K562 (cell line): ENCODE results near the gene PPM1E.

Experiments used
- PURB ChIP-seq: sonication (generic); formaldehyde crosslinking; IDR thresholded peaks from 2 replicates; pipeline ENCODE4 v1.9.0; 2021; ENCODE audit warnings: low read depth, mild to moderate bottlenecking, missing genetic modification reagents
- SMC3 ChIP-seq: conservative IDR thresholded peaks from 2 replicates; pipeline ENCODE4 v1.6.1; 2011; ENCODE audit warnings: low read depth, low read length, improper control_type of control experiment; ENCODE audit not compliant: insufficient read depth
- SNIP1 ChIP-seq: fragments of 450-650 bp; IDR thresholded peaks from 2 replicates; pipeline ENCODE4 v1.7.1; 2017; ENCODE audit warnings: low read depth, mild to moderate bottlenecking
- TCF7L2 ChIP-seq: fragments of 150-350 bp; IDR thresholded peaks from 2 replicates; pipeline ENCODE4 v1.6.1; 2016; ENCODE audit warnings: low read depth, mild to moderate bottlenecking, low read length, moderate library complexity
- ZFP36 ChIP-seq: fragments of 150-350 bp; IDR thresholded peaks from 2 replicates; pipeline ENCODE4 v1.6.1; 2018; ENCODE audit warnings: low read length, low read depth; ENCODE audit not compliant: partially characterized antibody
- ZNF79 ChIP-seq: fragments of 250-450 bp; sonication (Bioruptor Pico); IDR thresholded peaks from 2 replicates; pipeline ENCODE4 v1.4.0; 2020; ENCODE audit warnings: low read depth, mild to moderate bottlenecking, moderate library complexity
- TF ChIP-seq, protein P1 (sequence below): IDR thresholded peaks from 2 replicates; pipeline ENCODE4 v1.6.1; 2012; ENCODE audit warnings: low read depth, low read length, improper control_type of control experiment, borderline replicate concordance

DNA sequence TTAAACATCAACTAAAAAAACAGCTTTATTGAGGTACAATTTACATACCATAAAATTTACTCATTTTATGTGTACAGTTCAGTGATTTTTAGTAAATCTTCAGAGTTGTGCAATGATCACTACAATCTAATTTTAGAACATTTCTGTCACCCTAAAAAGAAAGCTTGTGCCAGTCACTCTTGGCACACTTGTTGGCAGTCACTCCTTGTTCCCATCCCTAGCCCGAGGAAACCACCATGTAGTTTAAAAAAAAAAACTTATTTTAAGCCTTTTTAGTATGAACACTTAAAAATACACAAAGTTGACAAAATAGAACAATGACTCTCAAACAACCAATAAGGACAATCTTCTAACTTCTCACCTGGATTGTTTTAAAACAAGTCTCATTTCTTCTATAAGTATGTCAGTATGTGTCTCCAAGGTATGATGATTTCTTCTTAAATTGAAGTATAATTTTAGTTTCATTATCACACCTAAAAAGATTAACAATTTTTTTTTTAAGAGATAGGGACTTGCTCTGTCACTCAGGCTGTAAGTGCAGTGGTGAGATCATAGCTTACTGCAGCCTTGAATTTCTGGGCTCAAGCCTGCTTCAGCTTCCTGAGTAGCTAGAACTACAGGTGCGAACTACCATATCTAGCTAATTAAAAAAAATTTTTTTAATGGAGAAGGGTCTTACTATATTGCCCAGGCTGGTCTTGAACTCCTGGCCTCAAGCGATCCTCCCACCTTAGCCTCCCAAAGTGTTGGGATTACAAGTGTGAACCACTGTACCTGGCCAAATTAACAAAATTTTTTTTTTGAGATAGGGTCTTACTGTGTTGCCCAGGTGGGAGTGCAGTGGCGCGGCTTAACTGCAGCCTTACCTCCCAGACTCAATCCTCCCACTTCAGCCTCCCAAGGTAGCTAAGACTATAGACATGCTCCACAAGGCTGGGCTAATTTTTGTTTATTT lies 53.2 kb downstream of the PPM1E start:
- TF ChIP-seq PURB (CRISPR knock-in tag) = no peak
- TF ChIP-seq ZFP36 = no peak
- no peak for TF ChIP-seq ZNF79 (CRISPR knock-in tag)
- TF ChIP-seq, protein P1, sequence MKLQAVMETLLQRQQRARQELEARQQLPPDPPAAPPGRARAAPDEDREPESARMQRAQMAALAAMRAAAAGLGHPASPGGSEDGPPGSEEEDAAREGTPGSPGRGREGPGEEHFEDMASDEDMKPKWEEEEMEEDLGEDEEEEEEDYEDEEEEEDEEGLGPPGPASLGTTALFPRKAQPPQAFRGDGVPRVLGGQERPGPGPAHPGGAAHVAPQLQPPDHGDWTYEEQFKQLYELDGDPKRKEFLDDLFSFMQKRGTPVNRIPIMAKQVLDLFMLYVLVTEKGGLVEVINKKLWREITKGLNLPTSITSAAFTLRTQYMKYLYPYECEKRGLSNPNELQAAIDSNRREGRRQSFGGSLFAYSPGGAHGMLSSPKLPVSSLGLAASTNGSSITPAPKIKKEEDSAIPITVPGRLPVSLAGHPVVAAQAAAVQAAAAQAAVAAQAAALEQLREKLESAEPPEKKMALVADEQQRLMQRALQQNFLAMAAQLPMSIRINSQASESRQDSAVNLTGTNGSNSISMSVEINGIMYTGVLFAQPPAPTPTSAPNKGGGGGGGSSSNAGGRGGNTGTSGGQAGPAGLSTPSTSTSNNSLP = no peak
- TF ChIP-seq SMC3 = no peak
- no peak for TF ChIP-seq SNIP1
- TF ChIP-seq TCF7L2 = no peak
